OCI-LY1 (cell line): ENCODE results near the gene GRB10.

Experiments
- CTCF ChIP-seq: fragments of 200-600 bp; sonication (generic), shearing (Covaris generic); IDR thresholded peaks from 2 replicates; pipeline ENCODE4 v1.5.1; 2017; ENCODE audit warnings: mild to moderate bottlenecking, antibody characterized with exemption, low read length, moderate library complexity, mixed read lengths
- EZH2 ChIP-seq: fragments of 200-600 bp; sonication (generic), shearing (Covaris generic); IDR thresholded peaks from 2 replicates; pipeline ENCODE4 v1.8.0; 2017; ENCODE audit warnings: borderline replicate concordance, mixed run types, mild to moderate bottlenecking, antibody characterized with exemption, low read length, moderate library complexity, mixed read lengths

- TF ChIP-seq EZH2 (no peak), CTCF (no peak)
These were observed 214.9 kb downstream of the GRB10 start for GRCh38 chr7:50567715-50568261.
